ENCODE results near the gene ANAPC16.
"Not testable (repeated sequence)": the region's sequence is repeated elsewhere in the genome, so short reads cannot be mapped to it uniquely, and the experiment has no call there.

ANAPC16 gene

DNA sequence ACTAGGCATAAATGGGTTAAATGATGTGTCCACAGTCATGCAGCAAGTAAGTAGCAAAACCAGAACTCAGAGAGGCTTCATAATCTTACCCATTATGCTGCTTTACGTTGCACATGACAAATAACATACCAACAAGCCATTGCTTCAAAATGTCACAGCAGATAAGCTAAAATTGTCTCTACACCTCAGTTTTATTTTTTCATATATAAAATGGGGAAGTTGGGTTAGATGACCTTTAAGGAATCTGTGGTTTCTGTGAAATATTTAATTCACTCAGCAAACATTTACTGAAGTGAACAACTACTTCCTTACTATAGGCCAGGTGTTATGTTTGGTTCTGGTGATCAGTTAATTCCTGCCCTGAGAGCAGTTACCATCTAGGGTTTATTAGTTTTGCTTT lies 2.5 kb downstream of the ANAPC16 start:
- Histone ChIP-seq H3K36me3 (ENCODE audit: insufficient read depth, low read length) (no peaks in the 10 kb centered on the region), H3K9ac (ENCODE audit: low read depth, low read length) (no peak overlapping the region), H3K4me3 (ENCODE audit: low read length) (no peak overlapping the region), H3K9me3 (replicated peaks; ENCODE audit: low read length) (no peaks in the 10 kb centered on the region), H3K4me2 (ENCODE audit: low read length) (no peak overlapping the region), H3K4me1 (ENCODE audit: control insufficient read depth, insufficient read depth, low read length) (peaks cover 20% of the 10 kb centered on the region), H3K27me3 (ENCODE audit: control insufficient read depth, insufficient read depth, low read length) (no peaks in the 10 kb centered on the region)

DNA sequence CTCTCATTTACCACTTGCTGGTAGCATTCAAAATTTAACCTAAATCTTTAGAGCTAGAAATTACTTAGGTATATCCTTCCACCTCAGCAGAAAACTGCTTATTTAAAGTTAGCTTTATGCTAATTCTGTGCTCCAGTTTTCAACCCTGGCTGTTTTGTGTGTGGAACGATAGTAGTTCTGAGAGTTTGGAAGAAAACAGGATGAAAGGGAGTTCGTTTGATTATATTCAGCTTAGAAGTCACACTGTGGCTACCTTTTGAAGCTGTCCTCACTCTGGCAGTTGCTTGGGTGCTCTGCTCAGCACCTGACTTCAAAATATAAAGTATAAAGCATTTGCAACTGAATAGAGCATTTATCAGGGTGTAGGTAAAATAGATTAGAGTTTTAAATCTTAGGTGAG lies 2.9 kb downstream of the ANAPC16 start:
- Histone ChIP-seq H3K36me3 (ENCODE audit: insufficient read depth, low read length) (no peaks in the 10 kb centered on the region), H3K4me3 (ENCODE audit: low read length) (no peak overlapping the region), H3K4me1 (ENCODE audit: control insufficient read depth, insufficient read depth, low read length) (peaks cover 24% of the 10 kb centered on the region), H3K9ac (ENCODE audit: low read depth, low read length) (no peak overlapping the region), H3K9me3 (replicated peaks; ENCODE audit: low read length) (no peaks in the 10 kb centered on the region), H3K27me3 (ENCODE audit: control insufficient read depth, insufficient read depth, low read length) (no peaks in the 10 kb centered on the region), H3K4me2 (ENCODE audit: low read length) (no peak overlapping the region)

DNA sequence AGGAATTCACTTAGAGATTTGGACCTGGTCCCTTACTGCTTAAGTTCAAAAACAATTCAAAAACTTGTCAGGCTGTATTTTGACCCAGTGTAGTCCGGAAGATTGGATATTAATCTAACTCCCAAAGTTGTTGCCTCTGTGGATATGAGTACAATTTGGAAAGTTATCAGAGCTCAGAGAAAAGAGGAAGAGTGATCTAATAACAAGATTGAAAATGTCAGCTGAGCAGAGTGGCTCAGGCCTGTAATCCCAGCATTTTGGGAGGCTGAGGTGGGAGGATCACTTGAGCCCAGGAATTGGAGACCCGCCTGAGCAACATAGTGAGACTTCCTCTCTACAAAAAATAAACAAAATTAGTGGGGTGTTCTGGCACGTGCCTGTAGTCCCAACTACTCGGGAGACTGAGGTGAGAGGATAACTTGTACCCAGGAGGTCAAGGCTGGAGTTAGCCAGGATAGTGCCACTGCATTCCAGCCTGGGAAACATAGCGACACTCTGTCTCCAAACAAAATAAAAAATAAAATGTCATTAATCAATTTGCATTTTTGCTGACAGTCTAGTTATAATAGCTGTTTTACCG lies 3.5 kb downstream of the ANAPC16 start:
- H3K9ac ChIP-seq (ENCODE audit: low read depth, low read length) = no peak overlapping the region
- peaks cover 27% of the 10 kb centered on the region for H3K4me1 ChIP-seq (ENCODE audit: control insufficient read depth, insufficient read depth, low read length)
- H3K4me2 ChIP-seq (ENCODE audit: low read length) = no peak overlapping the region
- no peaks in the 10 kb centered on the region for H3K36me3 ChIP-seq (ENCODE audit: insufficient read depth, low read length)
- H3K27me3 ChIP-seq (ENCODE audit: control insufficient read depth, insufficient read depth, low read length) = no peaks in the 10 kb centered on the region
- no peak overlapping the region for H3K4me3 ChIP-seq (ENCODE audit: low read length)
- H3K9me3 ChIP-seq (replicated peaks; ENCODE audit: low read length) = no peaks in the 10 kb centered on the region

DNA sequence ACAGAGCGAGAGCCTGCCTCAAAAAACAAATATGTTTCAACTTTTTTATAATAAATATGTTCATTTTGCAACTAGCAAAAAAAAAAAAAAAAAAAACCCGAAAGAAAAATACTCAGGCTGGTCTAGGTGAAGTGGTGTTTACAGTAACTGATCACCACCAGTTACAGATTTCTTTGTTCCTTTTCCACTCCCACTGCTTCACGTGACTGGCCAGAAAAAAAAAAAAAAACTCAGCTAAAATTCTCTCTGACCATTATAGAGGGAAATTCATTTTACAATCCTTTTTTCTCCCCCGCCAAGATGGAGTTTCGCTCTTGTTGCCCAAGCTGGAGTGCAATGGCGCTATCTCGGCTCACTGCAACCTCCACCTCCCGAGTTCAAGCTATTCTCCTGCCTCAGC lies 4.8 kb downstream of the ANAPC16 start:
- Histone ChIP-seq H3K4me2 (ENCODE audit: low read length) (no peak overlapping the region), H3K9me3 (replicated peaks; ENCODE audit: low read length) (no peaks in the 10 kb centered on the region), H3K9ac (ENCODE audit: low read depth, low read length) (no peak overlapping the region), H3K4me1 (ENCODE audit: control insufficient read depth, insufficient read depth, low read length) (peaks cover 20% of the 10 kb centered on the region), H3K27me3 (ENCODE audit: control insufficient read depth, insufficient read depth, low read length) (no peaks in the 10 kb centered on the region), H3K4me3 (ENCODE audit: low read length) (no peak overlapping the region), H3K36me3 (ENCODE audit: insufficient read depth, low read length) (peaks cover 5% of the 10 kb centered on the region)

DNA sequence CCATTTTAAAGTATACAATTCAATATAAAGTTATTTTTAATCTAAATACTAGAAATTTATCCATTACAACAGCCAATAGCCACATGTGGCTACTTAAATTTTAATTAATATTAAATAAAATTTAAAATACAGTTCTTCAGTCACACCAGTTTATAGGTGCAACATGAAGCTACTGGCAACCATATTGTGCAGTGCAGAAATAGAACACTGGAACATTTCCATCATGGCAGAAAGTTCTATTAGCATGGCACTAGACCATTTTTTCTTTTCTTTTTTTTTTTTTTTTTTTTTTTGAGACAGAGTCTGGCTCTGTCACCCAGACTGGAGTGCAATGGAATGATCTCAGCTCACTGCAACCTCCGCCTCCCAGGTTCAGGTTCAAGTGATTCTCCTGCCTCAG lies 5.5 kb downstream of the ANAPC16 start:
- Histone ChIP-seq H3K9ac (ENCODE audit: low read depth, low read length) (no peak overlapping the region), H3K4me1 (ENCODE audit: control insufficient read depth, insufficient read depth, low read length) (peaks cover 20% of the 10 kb centered on the region), H3K27me3 (ENCODE audit: control insufficient read depth, insufficient read depth, low read length) (no peaks in the 10 kb centered on the region), H3K4me2 (ENCODE audit: low read length) (no peak overlapping the region), H3K36me3 (ENCODE audit: insufficient read depth, low read length) (peaks cover 5% of the 10 kb centered on the region), H3K4me3 (ENCODE audit: low read length) (no peak overlapping the region), H3K9me3 (replicated peaks; ENCODE audit: low read length) (no peaks in the 10 kb centered on the region)

DNA sequence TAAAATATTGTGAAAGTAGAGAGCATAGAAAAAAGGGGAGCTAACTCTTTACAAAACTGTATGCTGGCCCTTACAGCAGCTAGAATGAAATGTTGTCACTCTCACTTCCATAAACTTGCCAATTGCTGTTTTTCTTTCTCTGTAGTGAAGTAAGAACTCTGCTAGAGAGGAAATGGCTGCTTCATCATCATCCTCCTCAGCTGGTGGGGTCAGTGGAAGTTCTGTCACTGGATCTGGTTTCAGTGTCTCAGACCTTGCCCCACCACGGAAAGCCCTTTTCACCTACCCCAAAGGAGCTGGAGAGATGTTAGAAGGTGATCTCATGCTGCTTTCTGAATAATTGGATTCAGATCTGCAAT lies 7.9 kb downstream of the ANAPC16 start:
- H3K9me3 ChIP-seq (replicated peaks; ENCODE audit: low read length) = no peaks in the 10 kb centered on the region
- peak overlapping the region; percentile 30 for H3K4me2 ChIP-seq (ENCODE audit: low read length)
- no peak overlapping the region for H3K4me3 ChIP-seq (ENCODE audit: low read length)
- peaks cover 5% of the 10 kb centered on the region for H3K36me3 ChIP-seq (ENCODE audit: insufficient read depth, low read length)
- H3K27me3 ChIP-seq (ENCODE audit: control insufficient read depth, insufficient read depth, low read length) = no peaks in the 10 kb centered on the region
- peaks cover 10% of the 10 kb centered on the region for H3K4me1 ChIP-seq (ENCODE audit: control insufficient read depth, insufficient read depth, low read length)
- peak overlapping the region; percentile 56 for H3K9ac ChIP-seq (ENCODE audit: low read depth, low read length)

DNA sequence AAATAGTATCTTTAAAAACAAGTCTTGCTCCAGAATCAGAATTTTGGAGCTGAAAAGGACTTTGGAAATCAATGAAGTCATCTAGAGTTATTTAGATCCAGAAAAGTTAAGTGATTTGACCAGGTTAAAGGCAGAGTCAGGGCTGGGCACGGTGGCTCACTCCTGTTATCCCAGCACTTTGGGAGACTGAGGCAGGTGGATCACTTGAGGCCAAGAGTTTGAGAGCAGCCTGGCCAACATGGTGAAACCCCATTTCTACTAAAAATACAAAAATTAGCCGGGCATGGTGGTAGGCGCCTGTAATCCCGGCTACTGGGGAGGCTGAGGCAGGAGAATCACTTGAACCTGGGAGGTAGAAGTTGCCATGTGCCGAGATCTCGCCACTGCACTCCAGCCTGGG lies 8.4 kb downstream of the ANAPC16 start:
- not testable (repeated sequence) for H3K4me2 ChIP-seq (ENCODE audit: low read length); H3K9me3 ChIP-seq (replicated peaks; ENCODE audit: low read length); H3K36me3 ChIP-seq (ENCODE audit: insufficient read depth, low read length); H3K9ac ChIP-seq (ENCODE audit: low read depth, low read length); H3K27me3 ChIP-seq (ENCODE audit: control insufficient read depth, insufficient read depth, low read length); H3K4me3 ChIP-seq (ENCODE audit: low read length)
- H3K4me1 ChIP-seq (ENCODE audit: control insufficient read depth, insufficient read depth, low read length) = peaks cover 12% of the 10 kb centered on the region

DNA sequence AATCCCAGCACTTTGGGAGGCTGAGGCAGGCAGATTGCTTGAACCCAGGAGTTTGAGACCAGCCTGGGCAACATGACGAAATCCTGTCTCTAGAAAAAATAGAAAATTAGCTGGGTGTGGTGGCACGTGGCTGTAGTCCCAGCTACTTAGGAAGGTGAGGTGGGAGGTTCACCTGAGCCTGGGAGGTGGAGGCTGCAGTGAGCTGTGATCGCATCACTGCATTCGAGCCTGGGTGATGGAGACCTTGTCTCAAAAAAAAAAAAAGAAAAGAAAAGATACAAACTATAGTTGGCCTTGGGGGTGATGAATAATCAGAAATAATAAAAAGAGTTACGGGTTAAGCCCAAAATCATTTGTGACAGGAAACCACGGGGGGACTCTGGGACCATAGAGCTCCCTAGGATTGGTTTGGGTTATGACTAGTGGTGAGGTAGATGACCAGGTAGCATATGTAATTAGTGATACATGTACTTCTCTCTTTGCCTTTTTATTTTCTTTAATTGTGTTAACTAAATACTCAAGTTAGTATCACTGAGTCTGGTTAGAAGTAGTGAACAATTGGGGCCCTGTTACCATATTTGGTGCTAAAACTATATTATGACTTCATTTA lies 10.7 kb downstream of the ANAPC16 start:
- Histone ChIP-seq H3K36me3 (ENCODE audit: insufficient read depth, low read length) (peaks cover 13% of the 10 kb centered on the region), H3K4me1 (ENCODE audit: control insufficient read depth, insufficient read depth, low read length) (peaks cover 24% of the 10 kb centered on the region), H3K4me3 (ENCODE audit: low read length) (no peak overlapping the region), H3K27me3 (ENCODE audit: control insufficient read depth, insufficient read depth, low read length) (no peaks in the 10 kb centered on the region), H3K9ac (ENCODE audit: low read depth, low read length) (no peak overlapping the region), H3K9me3 (replicated peaks; ENCODE audit: low read length) (no peaks in the 10 kb centered on the region), H3K4me2 (ENCODE audit: low read length) (no peak overlapping the region)

DNA sequence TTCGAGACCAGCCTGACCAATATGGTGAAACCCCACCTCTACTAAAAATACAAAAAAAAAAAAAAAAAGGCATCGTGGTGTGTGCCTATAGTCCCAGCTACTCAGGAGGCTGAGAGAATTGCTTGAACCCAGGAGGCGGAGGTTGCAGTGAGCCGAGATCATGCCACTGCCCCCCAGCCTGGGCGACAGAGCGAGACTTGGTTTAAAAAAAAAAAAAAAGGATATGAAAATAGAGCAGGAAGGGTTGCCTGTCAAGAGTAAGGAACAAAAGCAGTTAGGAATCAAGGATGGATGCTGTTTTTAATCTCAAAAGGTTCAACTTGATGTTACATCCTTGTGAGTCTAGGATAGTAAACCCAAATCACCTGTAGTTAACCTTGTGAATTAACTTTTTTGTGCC lies 12.0 kb downstream of the ANAPC16 start:
- H3K4me3 ChIP-seq (ENCODE audit: low read length) = no peak overlapping the region
- no peak overlapping the region for H3K4me2 ChIP-seq (ENCODE audit: low read length)
- H3K36me3 ChIP-seq (ENCODE audit: insufficient read depth, low read length) = peaks cover 13% of the 10 kb centered on the region
- H3K9me3 ChIP-seq (replicated peaks; ENCODE audit: low read length) = no peaks in the 10 kb centered on the region
- no peak overlapping the region for H3K9ac ChIP-seq (ENCODE audit: low read depth, low read length)
- no peaks in the 10 kb centered on the region for H3K27me3 ChIP-seq (ENCODE audit: control insufficient read depth, insufficient read depth, low read length)
- H3K4me1 ChIP-seq (ENCODE audit: control insufficient read depth, insufficient read depth, low read length) = peaks cover 24% of the 10 kb centered on the region

DNA sequence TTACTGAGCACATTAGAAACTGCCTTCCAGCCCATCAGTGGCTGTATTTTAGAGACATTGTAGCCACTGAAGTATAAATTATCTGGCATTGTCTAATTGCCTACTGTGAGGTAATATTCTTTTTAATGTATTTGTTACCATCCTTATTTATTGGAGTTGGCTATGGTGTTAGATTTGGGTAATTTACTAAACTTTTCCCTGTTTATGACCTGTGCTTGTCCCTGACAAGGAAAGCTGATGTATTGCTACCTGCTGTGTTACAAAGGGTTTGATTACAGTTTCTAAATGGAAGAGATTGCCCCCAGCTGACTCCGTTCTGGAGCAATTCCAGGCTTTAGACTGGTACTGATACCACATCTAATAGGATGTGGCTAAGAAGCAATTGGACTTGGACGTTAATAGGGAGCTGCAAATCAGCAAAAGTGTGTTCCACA lies 12.5 kb downstream of the ANAPC16 start:
- Histone ChIP-seq H3K9ac (ENCODE audit: low read depth, low read length) (no peak overlapping the region), H3K36me3 (ENCODE audit: insufficient read depth, low read length) (peaks cover 17% of the 10 kb centered on the region), H3K27me3 (ENCODE audit: control insufficient read depth, insufficient read depth, low read length) (no peaks in the 10 kb centered on the region), H3K4me2 (ENCODE audit: low read length) (no peak overlapping the region), H3K4me1 (ENCODE audit: control insufficient read depth, insufficient read depth, low read length) (peaks cover 21% of the 10 kb centered on the region), H3K9me3 (replicated peaks; ENCODE audit: low read length) (no peaks in the 10 kb centered on the region), H3K4me3 (ENCODE audit: low read length) (no peak overlapping the region)

DNA sequence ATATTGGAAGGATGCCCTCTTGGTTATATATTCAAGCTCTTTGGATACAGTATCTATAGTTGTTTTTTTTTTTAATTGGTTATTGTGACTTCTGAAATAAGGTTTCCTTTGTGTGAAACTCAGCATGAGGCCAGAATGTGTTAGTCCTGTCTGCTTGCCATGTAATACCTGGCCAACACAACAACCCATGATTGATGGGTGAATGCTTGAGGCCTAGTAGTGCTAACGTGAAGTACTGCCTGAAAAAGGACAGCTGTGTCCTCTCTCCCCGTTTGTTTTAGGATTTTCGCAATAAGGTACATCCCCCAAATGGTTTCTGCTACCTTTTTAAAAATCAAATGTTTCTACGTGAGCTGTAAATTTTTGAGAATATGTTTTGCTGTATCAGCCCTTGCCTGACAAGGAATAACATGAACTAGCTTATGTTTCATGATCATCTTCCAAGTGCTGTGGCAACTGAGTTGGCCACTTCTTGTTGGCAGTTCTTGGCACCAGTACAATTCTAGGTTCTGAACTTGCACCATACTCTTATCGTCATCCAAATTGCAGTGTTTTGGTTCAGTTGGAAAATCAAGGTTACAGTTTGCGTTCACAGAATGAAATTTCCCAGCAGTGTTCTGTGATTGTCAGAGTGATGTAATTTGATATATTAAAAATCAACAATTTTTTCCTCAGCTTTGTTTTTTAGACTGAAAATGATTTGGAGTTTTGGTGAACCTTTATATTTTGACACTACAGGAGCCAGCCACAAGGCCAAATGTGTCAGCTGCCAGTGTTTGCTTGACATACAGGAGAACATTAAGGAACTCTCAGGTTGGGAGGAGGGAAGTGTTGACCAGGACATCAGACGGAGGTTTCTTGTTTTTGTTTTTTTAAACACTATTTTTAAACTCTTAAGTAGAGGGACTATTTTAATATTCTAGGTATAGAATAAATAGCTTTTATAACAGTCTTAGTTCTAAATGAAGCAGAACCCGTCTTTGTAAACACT lies 13.7 kb downstream of the ANAPC16 start:
- peaks cover 14% of the 10 kb centered on the region for H3K4me1 ChIP-seq (ENCODE audit: control insufficient read depth, insufficient read depth, low read length)
- H3K4me2 ChIP-seq (ENCODE audit: low read length) = no peak overlapping the region
- H3K9ac ChIP-seq (ENCODE audit: low read depth, low read length) = peak overlapping the region; percentile 38
- H3K27me3 ChIP-seq (ENCODE audit: control insufficient read depth, insufficient read depth, low read length) = no peaks in the 10 kb centered on the region
- no peaks in the 10 kb centered on the region for H3K9me3 ChIP-seq (replicated peaks; ENCODE audit: low read length)
- H3K4me3 ChIP-seq (ENCODE audit: low read length) = no peak overlapping the region
- peaks cover 22% of the 10 kb centered on the region for H3K36me3 ChIP-seq (ENCODE audit: insufficient read depth, low read length)

All from skeletal muscle satellite cell (primary cell).